DOHH2 (cell line): ENCODE data around the gene CLIC6.
A peak's percentile ranks its signal among the peaks of the same experiment; 100 is the strongest.

ENCODE experiments used
- H3F3A ChIP-seq: fragments of 200-600 bp; sonication (generic), shearing (Covaris generic); 2 replicates; pipeline ENCODE4 v1.6.0; 2016; ENCODE audit warnings: antibody characterized with exemption, mild to moderate bottlenecking; ENCODE audit not compliant: control insufficient read depth, insufficient read depth
- H3K27ac ChIP-seq: fragments of 200-600 bp; sonication (generic); 2 replicates; pipeline ENCODE4 v1.5.1; 2014; ENCODE audit warnings: low read depth, mild to moderate bottlenecking, low read length, moderate library complexity
- H3K27me3 ChIP-seq: fragments of 200-600 bp; sonication (generic); 2 replicates; pipeline ENCODE4 v1.6.1; 2014; ENCODE audit warnings: mild to moderate bottlenecking, low read length, mixed read lengths; ENCODE audit not compliant: control insufficient read depth
- H3K36me3 ChIP-seq: fragments of 200-600 bp; sonication (generic); 2 replicates; pipeline ENCODE4 v1.6.1; 2014; ENCODE audit warnings: mild to moderate bottlenecking, low read length, moderate library complexity, mixed read lengths; ENCODE audit not compliant: control insufficient read depth
- H3K4me1 ChIP-seq: fragments of 200-600 bp; sonication (generic); 2 replicates; pipeline ENCODE4 v1.6.1; 2014; ENCODE audit warnings: mild to moderate bottlenecking, low read length, mixed read lengths; ENCODE audit not compliant: control insufficient read depth
- H3K4me2 ChIP-seq: fragments of 200-600 bp; sonication (generic); 2 replicates; pipeline ENCODE4 v1.6.0; 2014; ENCODE audit warnings: mild to moderate bottlenecking, low read length, moderate library complexity
- H3K4me3 ChIP-seq: fragments of 200-600 bp; sonication (generic); 2 replicates; pipeline ENCODE4 v1.5.1; 2014; ENCODE audit warnings: mild to moderate bottlenecking, low read length, mixed read lengths
- H3K79me2 ChIP-seq: fragments of 200-600 bp; sonication (generic); 2 replicates; pipeline ENCODE4 v1.6.1; 2014; ENCODE audit warnings: mild to moderate bottlenecking, low read length, mixed read lengths; ENCODE audit not compliant: control insufficient read depth
- H3K9me2 ChIP-seq: fragments of 200-600 bp; sonication (generic); replicated peaks from 2 replicates; pipeline ENCODE4 v1.6.1; 2014; ENCODE audit warnings: mild to moderate bottlenecking, low read length, mixed read lengths; ENCODE audit not compliant: control insufficient read depth
- H3K9me3 ChIP-seq: fragments of 200-600 bp; sonication (generic); 2 replicates; pipeline ENCODE4 v1.6.1; 2014; ENCODE audit warnings: antibody characterized with exemption, low read length, mixed read lengths; ENCODE audit not compliant: control insufficient read depth, insufficient read depth
- H4K20me1 ChIP-seq: fragments of 200-600 bp; sonication (generic); 2 replicates; pipeline ENCODE4 v1.6.0; 2014; ENCODE audit warnings: low read depth, mild to moderate bottlenecking, antibody characterized with exemption, low read length, moderate library complexity; ENCODE audit not compliant: control insufficient read depth, insufficient read depth
- EZH2phosphoT487 ChIP-seq: fragments of 200-600 bp; sonication (generic); IDR thresholded peaks from 2 replicates; pipeline ENCODE4 v1.6.1; 2017; ENCODE audit warnings: borderline replicate concordance, mild to moderate bottlenecking, antibody characterized with exemption, low read length, moderate library complexity, mixed read lengths
- TF ChIP-seq, protein P1 (sequence below): fragments of 200-600 bp; sonication (generic); IDR thresholded peaks from one replicate; pipeline ENCODE4 v1.5.1; 2014; ENCODE audit warnings: antibody characterized with exemption, mild to moderate bottlenecking, low read depth, low read length; ENCODE audit not compliant: poor library complexity, severe bottlenecking

The CLIC6 gene

DNA sequence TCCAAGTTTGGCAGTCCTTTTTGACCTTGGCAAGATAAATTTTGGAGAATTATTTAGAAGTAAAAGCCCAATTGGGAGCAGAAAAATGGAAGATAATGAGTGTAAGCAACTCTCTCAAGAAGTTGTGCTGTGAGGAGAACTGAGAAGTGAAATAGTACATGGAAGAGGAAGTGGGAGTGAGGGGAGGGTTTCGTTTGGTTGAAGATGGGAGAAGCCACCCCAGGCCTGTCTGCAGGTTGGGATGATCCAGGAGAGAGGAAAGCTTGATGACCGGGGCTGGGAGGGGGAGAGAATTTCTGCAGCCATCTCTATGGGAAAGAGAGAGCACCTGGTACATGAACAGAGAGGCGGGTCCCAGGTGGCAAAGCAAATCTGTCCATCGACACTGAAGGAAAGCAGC, 45.3 kb upstream of the CLIC6 start:
- Histone ChIP-seq H3K4me1 (no peaks in the 10 kb centered on the region), H3K27me3 (peaks cover 6% of the 10 kb centered on the region), H3K4me2 (no peak overlapping the region), H3K27ac (no peak overlapping the region), H3K9me2 (no peaks in the 10 kb centered on the region), H4K20me1 (no peaks in the 10 kb centered on the region), H3F3A (no peaks in the 10 kb centered on the region), H3K36me3 (no peaks in the 10 kb centered on the region), H3K79me2 (no peaks in the 10 kb centered on the region), H3K4me3 (no peak overlapping the region), H3K9me3 (no peaks in the 10 kb centered on the region)
- no peak for TF ChIP-seq EZH2phosphoT487

DNA sequence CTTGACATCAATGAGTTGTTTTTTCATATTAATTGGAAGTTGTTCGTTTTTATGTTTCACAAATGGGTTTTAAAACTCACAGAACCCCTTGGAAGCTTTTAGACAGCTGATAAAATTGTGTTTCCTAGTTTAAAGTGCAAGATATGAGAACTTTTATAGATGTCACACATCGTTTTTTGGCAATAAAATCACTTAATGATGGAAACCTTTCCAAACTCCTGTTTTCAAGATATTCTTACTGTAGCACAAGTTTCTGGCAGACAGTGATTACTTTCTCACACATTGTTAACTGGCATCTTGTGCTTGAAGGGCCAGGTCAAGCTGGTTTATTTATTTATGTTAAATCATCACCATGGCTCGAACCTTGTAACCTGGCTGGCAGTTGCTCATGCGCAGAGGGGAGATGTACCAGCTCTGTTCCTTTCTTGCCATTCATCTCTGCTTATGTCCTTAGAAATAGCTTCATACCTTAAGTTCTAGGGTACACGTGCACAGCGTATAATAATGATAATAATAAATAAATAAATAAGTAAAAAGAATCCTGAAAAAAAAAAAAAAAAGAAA, 43.7 kb upstream of the CLIC6 start:
- peaks cover 6% of the 10 kb centered on the region for H3K27me3 ChIP-seq
- TF ChIP-seq EZH2phosphoT487 = no peak
- TF ChIP-seq, protein P1, sequence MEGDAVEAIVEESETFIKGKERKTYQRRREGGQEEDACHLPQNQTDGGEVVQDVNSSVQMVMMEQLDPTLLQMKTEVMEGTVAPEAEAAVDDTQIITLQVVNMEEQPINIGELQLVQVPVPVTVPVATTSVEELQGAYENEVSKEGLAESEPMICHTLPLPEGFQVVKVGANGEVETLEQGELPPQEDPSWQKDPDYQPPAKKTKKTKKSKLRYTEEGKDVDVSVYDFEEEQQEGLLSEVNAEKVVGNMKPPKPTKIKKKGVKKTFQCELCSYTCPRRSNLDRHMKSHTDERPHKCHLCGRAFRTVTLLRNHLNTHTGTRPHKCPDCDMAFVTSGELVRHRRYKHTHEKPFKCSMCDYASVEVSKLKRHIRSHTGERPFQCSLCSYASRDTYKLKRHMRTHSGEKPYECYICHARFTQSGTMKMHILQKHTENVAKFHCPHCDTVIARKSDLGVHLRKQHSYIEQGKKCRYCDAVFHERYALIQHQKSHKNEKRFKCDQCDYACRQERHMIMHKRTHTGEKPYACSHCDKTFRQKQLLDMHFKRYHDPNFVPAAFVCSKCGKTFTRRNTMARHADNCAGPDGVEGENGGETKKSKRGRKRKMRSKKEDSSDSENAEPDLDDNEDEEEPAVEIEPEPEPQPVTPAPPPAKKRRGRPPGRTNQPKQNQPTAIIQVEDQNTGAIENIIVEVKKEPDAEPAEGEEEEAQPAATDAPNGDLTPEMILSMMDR = no peak
- H4K20me1 ChIP-seq = no peaks in the 10 kb centered on the region
- no peaks in the 10 kb centered on the region for H3K9me2 ChIP-seq
- no peaks in the 10 kb centered on the region for H3K4me1 ChIP-seq
- H3K4me3 ChIP-seq = no peak overlapping the region
- H3K36me3 ChIP-seq = no peaks in the 10 kb centered on the region
- no peak overlapping the region for H3K4me2 ChIP-seq
- no peak overlapping the region for H3K27ac ChIP-seq
- no peaks in the 10 kb centered on the region for H3K9me3 ChIP-seq
- no peaks in the 10 kb centered on the region for H3F3A ChIP-seq
- H3K79me2 ChIP-seq = no peaks in the 10 kb centered on the region

DNA sequence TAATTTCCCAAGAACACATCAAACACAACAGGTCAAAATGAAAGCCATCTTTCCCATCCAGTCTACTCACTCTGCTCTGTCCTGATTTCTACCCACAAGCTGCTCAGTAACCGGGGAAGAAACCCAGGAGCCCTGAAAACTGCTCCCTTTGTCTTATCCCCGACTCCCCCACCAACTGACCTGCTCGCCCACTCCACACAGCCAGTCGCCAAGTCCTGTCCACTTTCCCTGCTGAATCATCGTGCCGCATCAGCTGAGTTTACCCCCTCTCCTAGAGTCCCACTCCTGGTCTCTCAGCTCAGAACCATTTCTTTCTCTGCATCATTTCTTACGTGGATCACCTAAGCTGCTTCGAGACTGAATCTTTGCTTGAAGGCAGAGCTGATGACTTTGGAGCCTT, 42.7 kb upstream of the CLIC6 start:
- Histone ChIP-seq H3K4me3 (no peak overlapping the region), H3K27ac (no peak overlapping the region), H4K20me1 (no peaks in the 10 kb centered on the region), H3K9me2 (no peaks in the 10 kb centered on the region), H3K79me2 (no peaks in the 10 kb centered on the region), H3K27me3 (peaks cover 8% of the 10 kb centered on the region), H3K4me2 (no peak overlapping the region), H3K36me3 (no peaks in the 10 kb centered on the region), H3K9me3 (no peaks in the 10 kb centered on the region), H3K4me1 (no peaks in the 10 kb centered on the region), H3F3A (no peaks in the 10 kb centered on the region)
- TF ChIP-seq EZH2phosphoT487 = no peak
- TF ChIP-seq, protein P1 = no peak

DNA sequence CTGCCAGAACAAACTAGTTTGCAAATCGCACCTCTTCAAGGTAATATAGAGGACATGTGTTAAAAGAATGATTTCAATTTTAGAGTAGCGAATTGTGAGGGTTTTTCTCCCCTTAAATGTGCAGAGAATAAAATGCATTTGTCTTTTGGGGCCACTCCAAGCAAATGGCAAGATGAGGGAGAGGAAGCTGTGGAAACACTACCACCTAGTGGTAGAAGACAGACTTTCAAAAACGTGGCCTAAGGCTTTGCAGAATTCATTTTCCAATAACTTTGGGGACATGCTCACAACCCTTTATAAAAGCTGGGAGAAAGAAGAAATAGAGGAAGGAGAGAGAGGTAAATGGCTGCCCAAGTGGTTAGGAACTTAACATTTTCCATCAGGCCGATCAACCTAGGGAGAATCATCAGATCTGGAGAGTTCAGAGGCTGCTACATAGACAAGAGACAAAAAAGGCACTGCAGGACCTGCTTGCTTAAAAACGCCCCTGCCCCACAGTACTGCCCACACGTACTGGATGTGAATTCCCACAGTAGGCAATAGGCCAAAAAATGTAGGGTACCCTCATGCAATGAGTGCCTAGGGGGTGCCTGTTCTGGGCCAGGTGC, 38.2 kb upstream of the CLIC6 start:
- H3F3A ChIP-seq = no peaks in the 10 kb centered on the region
- H3K4me3 ChIP-seq = no peak overlapping the region
- no peaks in the 10 kb centered on the region for H3K36me3 ChIP-seq
- H3K27me3 ChIP-seq = peaks cover 5% of the 10 kb centered on the region; the same call in 1 of the 2 replicates
- no peak overlapping the region for H3K27ac ChIP-seq
- no peaks in the 10 kb centered on the region for H4K20me1 ChIP-seq
- H3K4me2 ChIP-seq = no peak overlapping the region
- H3K9me3 ChIP-seq = no peaks in the 10 kb centered on the region
- no peaks in the 10 kb centered on the region for H3K4me1 ChIP-seq
- TF ChIP-seq EZH2phosphoT487 = no peak
- TF ChIP-seq, protein P1 = peak; percentile 72
- H3K79me2 ChIP-seq = no peaks in the 10 kb centered on the region
- H3K9me2 ChIP-seq = no peaks in the 10 kb centered on the region
